Activated CD4-positive, CD25-positive, alpha-beta regulatory T cell treated with anti-CD3 and anti-CD28 coated beads, Interleukin-2, amount 50 U/mL, for 72 hours (primary cell): ENCODE data around the gene CMC2.

Experiments
- DNase-seq: peaks from one replicate; pipeline ENCODE4 v3.0.0; 2021

Gene CMC2

DNA sequence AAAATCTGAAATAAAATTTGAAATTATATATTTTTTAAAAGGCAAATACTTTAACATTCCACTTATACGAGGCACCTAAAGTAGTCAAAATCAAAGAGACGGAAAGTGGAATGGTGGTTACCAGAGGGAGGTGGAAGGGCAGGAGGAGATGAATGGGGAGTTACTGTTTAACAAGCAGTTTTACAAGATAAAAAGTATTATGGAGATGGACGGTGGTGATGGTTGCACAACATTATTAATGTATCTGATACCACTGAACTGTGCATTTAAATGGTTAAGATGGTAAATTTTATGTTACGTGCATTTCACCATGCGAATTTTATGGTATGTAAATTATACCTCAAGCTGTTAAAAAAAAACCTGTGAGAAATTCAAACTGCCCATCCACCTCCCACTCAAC, 5.4 kb downstream of the CMC2 start:
- no peak for DNase-seq

DNA sequence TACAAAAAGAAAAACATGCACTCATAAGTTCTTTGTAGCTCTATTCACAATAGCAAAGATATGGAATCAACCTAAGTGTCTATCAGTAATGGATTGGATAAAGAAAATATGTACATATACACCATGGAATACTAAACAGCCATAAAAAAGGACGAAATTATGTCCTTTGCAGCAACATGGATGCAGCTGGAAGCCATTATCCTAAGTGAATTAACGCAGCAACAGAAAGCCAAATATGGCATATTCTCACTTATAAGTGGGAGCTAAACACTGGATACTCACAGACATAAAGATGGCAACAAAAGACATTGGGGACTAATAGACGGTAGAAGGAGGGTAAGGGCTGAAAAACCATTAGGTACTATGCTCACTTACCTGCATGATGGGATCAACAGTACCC, 5.8 kb downstream of the CMC2 start:
- DNase-seq = no peak

DNA sequence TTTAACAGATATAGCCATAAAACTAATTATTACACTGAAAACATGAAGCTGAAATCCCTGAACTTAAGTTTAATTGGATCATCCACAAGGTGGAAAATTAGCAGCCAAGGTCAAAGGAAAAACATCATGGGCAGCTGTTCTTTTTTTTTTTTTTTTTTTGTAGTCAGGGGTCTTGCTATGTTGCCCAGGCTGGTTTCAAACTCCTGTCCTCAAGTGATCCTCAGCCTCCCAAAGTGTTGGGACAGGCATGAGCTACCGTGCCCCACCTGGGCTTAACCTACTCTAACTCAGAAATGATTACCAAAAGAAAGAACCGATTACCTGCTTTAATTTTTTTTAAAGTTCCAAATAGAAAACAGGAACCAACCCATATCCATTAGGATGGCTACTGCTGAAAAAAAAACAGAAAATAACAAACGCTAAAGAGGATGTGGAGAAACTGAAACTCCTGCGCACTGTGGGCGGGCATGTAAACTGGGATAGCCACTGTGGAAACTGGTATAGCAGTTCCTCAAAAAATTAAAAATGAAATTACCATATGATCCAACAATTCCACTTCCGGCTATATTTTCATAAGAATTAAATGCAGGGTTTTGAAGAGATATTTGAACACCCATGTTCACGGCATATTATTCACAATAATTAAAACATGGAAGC, 8.6 kb downstream of the CMC2 start:
- no peak for DNase-seq

DNA sequence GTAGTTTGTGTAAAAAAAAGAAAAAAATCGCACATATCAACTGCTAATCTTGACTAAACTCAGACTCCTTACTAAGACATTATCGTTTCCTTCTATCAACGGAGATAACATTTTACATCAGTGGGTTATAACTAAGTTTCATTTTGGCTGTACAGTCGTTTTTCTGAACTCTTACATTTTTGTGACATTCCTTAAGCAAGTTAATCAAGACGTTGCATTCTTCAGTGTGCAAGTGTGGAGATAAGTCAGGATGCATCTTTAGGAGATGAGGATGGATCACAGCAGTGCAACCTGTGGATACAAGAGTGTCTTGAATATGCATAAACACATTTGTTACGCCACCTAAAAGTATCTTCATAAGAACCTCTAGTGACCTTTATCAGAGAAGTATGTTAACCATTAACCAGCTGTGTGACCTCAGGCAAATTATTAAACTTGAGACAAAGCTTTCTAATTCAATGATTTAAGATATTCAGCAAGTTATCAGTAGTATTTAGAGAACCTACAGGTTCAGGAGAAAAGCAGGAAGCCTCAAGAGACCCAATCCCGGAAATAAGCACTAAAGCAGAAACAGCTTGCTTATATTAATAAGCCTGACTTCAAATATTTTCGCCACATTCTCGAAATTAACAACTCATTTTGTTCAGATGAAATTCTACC, 9.4 kb downstream of the CMC2 start:
- DNase-seq = no peak

DNA sequence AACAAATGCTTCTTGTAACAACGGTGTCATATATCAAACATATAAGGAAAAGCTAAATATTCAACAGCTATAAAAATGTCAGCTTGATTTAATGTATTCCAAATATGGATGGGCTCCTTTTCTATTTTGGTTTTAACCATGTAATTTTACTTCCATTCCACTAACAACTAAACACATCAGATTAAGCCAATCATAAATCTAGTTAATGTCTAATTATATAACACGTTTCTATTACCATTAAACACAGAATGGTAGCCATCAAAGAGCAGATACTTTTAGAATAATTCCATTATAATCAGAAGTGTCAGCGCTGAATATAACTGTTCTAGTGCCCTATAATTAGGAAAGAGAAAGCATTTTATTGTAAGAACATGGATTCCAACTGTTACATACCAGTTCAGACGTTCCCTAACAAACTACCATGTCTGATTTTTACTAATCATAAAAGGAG, 10.0 kb downstream of the CMC2 start:
- DNase-seq = no peak

DNA sequence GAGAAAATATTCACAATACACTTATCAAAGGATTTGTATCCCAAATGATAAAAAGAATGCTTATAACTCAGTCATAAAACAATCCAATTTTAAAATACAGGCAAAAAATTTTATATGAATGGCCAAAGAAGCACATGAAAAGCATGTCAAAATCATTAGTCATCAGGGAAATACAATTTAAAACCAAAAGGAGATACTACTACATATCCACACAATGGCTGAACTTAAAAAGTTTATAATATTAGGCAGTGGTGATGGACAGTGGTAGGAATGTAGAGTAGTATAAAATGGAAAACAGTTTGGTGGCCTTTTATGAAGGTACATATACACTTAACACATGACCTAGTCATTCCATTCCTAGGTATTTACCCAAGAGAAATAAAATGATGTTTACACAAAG, 12.2 kb downstream of the CMC2 start:
- DNase-seq = no peak

DNA sequence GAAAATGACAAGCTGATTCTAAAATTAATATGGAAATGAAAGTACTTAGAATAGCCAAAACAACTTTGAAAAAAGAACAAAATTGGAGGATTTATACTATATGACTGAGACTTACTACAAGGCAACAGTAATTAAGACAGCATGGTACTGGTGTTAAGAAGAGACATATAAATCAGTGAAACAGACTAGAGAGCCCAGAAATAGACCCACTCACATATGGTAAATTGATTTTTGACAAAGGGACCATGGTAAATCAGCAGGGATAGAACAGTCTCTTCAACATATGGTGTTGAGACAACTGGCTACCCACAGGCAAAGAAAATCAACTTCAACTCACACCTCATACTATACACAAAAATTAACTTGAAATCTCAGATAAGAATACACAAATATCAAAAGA, 12.9 kb downstream of the CMC2 start:
- DNase-seq = no peak

DNA sequence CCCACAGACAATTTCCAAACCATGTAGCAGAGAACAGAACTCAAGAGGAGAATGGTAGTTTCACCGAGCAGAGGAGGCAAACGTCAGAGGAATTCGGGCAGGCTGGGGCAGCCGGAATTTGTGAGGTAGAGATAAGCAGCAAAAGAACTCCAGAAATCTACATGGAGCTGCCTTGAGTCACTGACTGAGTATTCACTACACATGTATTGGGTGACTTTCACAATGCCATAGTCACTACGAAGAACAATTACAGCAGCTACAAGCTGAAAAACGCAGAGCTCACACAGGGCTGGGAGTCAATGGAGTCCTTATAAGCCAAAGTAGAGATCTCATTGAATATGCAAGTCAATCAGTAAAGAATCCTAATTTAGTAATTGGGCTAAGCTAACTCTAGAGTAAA, 13.4 kb downstream of the CMC2 start:
- DNase-seq = no peak

DNA sequence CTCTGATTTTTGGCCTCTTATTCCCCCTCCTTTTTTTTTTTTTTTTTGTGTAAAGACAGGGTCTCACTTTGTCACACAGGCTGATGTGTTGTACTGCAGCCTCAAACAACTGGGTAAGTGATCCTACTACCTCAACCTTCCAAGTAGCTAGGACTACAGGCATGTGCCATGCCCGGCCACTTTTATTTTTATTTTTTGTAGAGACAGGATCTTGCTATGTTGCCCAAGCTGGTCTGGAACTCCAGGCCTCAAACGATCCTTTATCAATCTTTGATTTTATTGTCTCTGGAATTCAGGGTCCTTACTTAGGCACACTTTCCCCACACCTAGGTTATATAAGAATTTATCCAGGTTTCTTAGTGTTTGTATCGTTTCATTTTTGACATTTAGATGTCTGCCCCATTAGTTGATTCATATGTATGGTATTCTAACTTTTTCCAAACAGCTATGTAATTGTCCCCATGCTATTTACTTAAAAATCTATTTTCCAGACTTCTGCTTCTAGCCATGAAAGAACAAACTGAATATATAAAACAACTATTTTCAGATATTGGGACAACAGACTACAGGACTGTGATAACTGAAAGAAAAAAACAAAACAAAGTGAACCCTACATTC, 13.9 kb downstream of the CMC2 start:
- no peak for DNase-seq

DNA sequence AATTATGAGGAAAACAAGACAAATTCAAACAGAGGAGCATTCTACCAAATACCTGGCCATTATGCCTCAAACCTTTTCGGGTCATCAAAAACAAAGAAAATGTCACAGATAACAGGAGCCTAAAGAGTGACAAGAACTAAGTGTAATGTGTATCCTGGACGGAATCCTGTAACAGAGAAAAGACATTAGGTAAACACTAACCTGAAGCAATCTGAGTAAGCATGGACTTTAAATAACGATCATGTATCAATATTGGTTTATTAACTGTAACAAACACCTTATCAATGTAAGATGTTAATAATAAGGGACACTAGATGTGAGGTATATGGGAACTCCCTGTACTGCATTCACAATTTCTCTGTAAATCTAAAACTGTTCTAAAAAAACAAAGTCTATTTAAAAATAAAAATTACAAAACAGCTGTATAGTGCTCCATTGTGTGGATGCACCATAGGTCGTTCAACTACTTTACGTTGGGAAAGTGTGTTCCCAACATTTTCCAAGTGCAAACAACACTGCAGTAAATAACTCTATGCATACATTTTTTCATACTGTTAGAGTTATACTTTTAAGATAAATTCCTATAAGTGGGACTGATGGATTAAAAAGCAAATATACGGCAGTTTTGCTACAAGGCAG, 14.8 kb downstream of the CMC2 start:
- DNase-seq = no peak

DNA sequence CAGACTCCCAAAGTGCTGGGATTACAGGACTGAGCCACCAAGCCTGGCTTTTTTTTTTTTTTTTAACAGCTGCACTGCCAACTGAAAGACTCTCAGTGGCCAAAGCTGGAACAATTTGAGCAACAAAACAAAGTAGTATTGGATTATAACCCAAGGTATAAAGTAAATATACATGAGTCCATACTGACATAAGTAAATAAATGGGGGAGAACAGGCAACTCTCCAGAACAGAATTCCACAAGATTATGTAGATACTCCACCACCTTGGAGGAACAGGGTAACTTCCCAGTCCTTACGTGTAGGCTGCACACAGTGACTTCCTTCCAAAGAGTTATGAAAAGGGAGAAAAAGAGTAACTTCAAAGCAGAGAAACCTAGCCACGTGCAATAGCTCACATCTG, 15.7 kb downstream of the CMC2 start:
- DNase-seq = no peak

DNA sequence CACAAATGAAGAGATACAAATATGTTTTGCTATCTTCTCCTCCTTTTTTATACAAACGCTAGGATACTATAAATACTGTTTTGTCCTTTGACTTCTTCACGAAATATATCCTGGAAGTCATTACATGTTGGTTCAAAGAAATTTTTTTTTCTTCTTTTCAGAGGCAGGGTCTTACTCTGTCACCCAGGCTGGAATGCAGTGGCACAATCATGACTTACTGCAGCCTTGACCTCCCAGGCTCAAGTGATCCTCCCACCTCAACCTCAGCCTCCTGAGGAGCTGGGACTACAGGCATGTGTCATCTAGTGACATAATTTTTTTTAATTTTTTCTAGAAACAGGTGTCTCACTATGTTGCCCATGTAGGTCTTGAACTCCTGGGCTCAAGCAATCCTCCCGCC, 16.1 kb downstream of the CMC2 start:
- DNase-seq = no peak

DNA sequence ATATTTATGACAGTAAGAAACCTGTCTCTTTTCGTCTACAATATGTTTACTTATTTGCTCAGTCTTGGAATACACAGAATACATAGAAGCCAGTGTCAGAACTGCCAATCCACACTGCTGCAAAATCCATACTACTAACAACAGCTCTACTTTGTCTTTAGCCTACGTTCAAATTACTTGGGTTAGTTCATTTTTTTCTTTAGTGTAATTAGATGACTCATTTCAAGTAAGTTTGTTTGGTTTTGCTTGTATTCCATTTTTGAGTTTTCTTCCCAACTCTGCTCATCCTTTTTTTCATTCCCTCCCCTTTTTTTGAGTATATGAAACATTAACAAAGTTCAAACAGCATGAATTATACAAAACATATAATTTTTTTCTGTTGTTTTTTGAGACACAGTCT, 16.9 kb downstream of the CMC2 start:
- DNase-seq = no peak

DNA sequence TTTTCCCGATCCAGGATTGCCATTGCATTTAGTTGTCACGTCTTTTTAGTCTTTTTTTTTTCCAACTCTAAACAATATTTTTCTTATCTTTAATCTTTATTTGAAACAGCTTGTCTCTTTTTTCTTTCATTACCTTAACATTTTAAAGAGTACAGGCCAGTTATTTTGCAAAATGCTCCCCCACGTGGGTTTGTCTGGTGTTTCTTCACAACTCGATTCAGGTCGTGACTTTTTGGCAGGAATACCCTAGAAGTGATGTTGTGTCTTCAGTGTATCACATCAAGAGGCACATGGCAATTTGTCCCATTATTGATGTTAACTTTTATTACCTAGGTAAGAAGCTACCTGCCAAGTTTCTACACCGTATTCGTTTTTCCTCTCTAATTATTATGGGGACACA, 17.9 kb downstream of the CMC2 start:
- no peak for DNase-seq

DNA sequence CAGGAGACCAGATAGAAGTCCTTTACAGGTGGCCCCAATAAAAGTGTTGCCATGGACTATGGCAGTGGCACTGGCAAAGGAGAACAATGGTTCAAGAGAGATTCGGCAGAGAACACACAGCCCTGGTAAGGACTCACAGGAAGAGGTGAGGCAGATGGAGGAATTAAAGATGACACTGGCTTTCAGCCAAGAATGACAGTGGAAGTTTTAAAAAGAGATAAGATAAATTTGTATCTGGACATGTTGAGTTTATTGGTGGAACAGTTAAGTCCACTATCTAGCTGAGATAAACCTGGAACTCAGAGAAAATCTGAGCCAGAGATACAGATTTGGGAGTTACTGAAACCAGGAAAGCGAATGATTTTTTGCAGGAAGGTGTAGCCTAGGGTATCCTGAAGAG, 20.1 kb downstream of the CMC2 start:
- DNase-seq = no peak

DNA sequence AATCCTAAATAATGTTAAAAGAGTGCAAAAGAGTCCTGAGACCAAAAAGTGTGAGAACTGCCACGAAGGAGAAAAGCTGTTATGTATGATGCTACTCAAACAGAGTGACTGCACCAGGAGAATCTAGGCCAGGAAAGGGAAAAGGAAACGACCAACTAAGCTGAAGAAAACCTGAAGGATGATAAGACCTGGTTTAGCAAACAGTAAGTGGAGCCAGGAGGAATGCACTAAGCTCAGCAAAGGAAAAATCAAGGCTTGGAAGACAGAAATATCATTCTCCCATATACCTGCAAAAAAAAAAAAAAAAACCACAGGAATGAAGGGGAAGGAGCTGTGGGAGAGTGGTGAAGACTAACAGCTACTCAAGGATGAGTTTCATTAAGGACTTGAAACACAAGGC, 21.1 kb downstream of the CMC2 start:
- no peak for DNase-seq

DNA sequence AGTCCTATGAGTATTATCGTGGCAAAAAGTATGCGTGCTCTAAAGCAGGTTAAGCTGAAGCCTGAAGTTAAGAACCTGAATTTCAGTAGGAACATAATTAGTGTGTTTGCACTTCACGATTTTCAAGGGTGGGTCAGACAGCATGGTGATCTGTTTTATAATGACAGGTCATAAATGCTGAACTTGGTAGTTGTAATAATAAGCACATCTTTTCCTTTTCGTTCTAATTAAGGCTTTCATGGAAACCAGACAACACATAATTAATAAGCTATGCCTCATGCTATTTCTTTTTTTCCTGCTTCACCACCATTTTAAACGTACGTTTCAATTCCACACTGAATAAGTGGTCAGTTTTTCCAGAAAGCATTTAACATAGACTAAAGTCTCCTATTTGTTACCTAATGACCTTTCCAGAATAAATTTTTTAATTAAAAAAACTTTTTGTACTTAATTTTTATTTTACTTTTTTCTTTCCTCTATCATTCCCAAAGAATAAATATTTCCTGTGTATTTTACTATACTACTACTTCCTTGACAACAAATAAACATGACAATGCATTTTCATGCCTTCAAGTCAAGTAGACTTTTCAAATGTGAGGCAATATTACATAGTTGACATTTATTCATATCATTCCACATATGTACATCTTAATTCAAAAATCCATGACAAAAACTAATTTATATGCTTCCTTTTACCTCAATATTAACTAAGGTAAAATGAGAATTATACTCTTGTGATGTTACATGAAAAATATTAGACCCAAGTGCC, 22.4 kb downstream of the CMC2 start:
- DNase-seq = no peak

DNA sequence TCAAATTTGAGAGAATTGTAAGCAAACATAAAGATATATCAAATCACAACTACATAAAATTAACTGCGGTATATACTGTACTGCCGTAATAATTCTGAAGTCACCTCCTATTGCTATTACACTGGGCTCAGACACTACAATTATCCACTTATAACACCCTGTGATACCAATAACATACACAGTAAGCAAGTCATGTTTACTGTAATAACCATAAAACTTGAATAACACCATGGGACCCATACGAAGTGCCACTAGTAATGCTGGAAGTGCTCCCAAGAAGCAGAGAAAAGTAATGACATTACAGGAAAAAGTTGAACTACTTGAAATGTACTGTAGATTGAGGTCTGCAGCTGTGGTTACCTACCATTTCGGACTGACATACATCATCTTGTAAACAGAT, 24.0 kb downstream of the CMC2 start:
- no peak for DNase-seq

DNA sequence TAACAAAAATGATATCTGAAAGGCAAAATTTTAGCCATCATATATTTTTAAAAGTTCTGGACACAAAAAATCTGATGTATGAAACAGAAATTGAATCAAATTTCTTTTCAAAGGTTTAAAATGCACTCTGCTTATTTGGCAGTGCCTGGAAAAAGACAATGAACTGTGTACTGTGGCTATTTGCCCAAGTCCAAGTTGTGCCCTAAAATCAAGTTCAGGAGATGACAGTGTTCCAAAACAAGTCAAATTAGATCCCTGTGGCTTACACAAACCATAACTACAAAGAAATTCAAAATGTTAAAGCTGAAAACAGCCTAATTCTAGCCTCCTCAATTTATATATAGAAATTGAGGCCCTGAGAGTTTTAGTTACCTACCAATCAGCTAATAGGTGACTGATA, 25.6 kb downstream of the CMC2 start:
- no peak for DNase-seq

DNA sequence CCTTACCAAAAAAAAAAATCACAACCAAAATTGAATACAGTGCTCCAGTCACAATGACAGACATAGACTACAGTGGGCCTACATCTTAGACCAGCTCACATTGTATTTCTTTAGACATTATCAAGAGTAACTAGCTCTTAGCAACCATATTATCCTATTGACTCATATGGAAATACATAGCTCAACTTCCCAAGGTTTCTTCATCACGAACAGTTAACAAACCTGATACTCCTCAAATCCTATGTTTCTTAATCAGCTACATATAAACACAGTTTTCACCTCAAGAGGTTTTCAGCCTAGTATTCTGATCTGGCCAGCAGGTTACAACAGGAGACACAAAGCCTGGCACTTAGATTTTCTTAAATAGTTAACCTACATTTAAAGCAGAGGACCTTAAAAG, 29.7 kb downstream of the CMC2 start:
- DNase-seq = no peak

DNA sequence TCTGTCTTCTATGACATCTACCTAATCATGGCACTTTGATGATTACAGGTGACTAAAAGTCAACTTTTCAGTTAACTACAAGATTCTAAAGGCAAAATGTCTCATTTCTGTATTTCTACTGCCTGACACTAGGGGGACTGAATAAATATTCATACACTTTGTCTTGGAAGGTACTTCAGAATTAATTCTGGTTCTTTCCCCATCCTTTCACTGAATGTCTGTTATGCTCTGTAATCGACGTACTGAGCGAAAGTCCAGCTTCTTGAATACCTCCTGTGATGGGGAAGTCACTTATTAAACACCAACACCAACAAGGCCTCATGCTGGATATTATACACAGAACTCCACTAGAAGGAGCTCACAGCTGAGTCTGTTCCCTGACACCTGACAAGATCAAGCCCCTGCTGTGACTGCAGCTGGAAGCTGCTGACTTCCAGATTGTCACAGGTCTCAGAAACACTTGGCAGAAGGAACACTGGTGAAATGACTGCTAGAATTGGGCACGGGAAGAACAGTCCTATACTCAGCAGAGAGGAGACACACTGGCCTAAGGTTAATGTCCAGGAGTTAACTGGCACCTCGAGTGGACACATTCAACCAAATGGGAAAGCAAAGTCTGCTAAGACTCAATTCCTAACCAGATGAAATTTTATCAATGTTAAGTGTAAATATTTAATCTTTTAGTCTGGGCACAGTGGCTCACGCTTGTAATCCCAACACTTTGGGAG, 31.9 kb downstream of the CMC2 start:
- DNase-seq = no peak

DNA sequence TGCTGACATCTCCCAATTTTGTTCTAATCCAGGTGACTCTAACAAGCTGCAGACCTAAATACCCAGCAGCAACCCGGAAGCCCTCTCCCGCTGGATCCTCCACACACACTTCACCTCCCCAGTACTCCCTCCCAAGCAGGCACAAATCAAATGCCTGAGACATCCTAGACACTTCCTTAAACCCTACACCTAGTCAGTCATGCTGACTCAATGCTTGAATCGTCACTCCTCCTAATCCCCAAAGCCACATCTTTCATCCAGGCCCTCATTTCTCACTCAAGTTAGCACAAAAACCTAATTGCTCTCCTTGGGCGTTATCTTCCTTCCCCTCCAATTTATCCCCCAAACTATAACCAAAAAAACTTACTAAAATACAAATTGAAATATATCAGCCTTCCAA, 32.7 kb downstream of the CMC2 start:
- DNase-seq = no peak

DNA sequence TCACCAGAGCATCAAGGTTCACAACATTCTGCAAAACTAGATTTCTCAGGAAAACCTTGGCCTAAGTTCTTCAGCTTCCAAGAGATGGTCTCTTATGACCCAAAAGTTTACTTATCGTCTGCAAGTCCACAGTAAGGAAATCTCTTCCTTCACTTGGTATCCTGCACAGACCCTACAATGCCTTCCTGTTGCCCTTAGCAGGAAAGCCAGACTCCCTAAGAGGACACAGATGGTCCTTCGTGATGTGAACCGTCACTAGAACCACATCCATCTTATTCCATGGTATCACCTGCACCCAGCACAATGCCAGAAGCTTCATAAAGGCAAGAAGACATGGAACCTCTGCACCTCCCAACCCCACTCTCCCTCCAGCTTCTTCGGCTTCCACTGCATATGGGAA, 34.1 kb downstream of the CMC2 start:
- no peak for DNase-seq
